Measurements from ENCODE around the gene NEDD9. TPM values are rescaled to one million over a fixed set of nuclear protein-coding genes. Genes with fewer than 3 reads are reported as not detected.

The NEDD9 gene
- total and polyA plus RNA-seq, 4 donors: 7.5 to 16.8 (median 11.7) TPM

DNA sequence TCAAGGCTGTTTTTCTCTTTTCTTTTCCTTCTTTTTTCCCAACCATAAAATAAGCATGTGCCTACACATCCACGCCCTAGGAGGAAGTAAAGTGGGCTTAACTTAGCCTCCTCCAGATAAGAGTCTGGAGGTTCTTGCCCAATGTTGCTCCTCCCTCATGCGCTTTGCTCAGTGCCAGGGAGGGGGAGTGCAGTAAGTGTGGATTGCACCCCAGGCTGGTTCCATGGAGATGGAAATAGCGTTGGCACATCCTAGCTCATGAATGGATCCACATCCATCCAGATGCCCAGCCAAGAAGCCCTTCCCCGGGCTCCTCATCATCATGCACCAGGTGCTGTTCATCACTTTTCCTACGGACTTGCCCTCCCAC lies 58.2 kb downstream of the NEDD9 start:
- no peak overlapping the region for H3K27ac ChIP-seq (ENCODE audit: low read depth in 1 of 2, low read length in 2 of 2)
- H3K27me3 ChIP-seq (ENCODE audit: control insufficient read depth in 4 of 4, insufficient read depth in 4 of 4, low read length in 3 of 4): no peaks in the 10 kb centered on the region
- H3K9me3 ChIP-seq (ENCODE audit: control insufficient read depth in 4 of 4, low read length in 3 of 4): peaks cover 0 to 6% (median 0%) of the 10 kb centered on the region in 4 donors
- peaks cover 0 to 6% (median 0%) of the 10 kb centered on the region in 4 donors for H3K4me1 ChIP-seq (ENCODE audit: control insufficient read depth in 4 of 4, insufficient read depth in 4 of 4, low read length in 3 of 4)
- TF ChIP-seq, protein P1, sequence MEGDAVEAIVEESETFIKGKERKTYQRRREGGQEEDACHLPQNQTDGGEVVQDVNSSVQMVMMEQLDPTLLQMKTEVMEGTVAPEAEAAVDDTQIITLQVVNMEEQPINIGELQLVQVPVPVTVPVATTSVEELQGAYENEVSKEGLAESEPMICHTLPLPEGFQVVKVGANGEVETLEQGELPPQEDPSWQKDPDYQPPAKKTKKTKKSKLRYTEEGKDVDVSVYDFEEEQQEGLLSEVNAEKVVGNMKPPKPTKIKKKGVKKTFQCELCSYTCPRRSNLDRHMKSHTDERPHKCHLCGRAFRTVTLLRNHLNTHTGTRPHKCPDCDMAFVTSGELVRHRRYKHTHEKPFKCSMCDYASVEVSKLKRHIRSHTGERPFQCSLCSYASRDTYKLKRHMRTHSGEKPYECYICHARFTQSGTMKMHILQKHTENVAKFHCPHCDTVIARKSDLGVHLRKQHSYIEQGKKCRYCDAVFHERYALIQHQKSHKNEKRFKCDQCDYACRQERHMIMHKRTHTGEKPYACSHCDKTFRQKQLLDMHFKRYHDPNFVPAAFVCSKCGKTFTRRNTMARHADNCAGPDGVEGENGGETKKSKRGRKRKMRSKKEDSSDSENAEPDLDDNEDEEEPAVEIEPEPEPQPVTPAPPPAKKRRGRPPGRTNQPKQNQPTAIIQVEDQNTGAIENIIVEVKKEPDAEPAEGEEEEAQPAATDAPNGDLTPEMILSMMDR (IDR thresholded peaks at IDR 0.05; ENCODE audit: low read depth, low read length, missing input control): no peak
- TF ChIP-seq GABPA (IDR thresholded peaks at IDR 0.05 in 1 of 2, conservative IDR thresholded peaks at IDR 0.05 in 1 of 2) (no peak), HNF4G (IDR thresholded peaks at IDR 0.05) (no peak), HNF4A (conservative IDR thresholded peaks at IDR 0.05) (no peak), TAF1 (conservative IDR thresholded peaks at IDR 0.05) (no peak), RAD21 (IDR thresholded peaks at IDR 0.05) (no peak), JUND (IDR thresholded peaks at IDR 0.05) (no peak), FOXA2 (IDR thresholded peaks at IDR 0.05) (no peak), RXRA (IDR thresholded peaks at IDR 0.05) (no peak), YY1 (IDR thresholded peaks at IDR 0.05) (no peak)
- TF ChIP-seq, protein P2, sequence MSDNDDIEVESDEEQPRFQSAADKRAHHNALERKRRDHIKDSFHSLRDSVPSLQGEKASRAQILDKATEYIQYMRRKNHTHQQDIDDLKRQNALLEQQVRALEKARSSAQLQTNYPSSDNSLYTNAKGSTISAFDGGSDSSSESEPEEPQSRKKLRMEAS (IDR thresholded peaks at IDR 0.05): no peak
- 96% methylated on average over 5 of the region's 5 CpGs for WGBS
- H3K4me3 ChIP-seq (ENCODE audit: low read depth in 1 of 3, low read length in 3 of 3): no peak overlapping the region
- no peak for DNase-seq (ENCODE audit: low spot score)
- H3K9ac ChIP-seq (ENCODE audit: low read depth in 1 of 2, low read length in 2 of 2): no peak overlapping the region
- no peaks in the 10 kb centered on the region for H3K36me3 ChIP-seq (ENCODE audit: control insufficient read depth in 4 of 4, insufficient read depth in 3 of 4, low read depth in 1 of 4, low read length in 3 of 4)

DNA sequence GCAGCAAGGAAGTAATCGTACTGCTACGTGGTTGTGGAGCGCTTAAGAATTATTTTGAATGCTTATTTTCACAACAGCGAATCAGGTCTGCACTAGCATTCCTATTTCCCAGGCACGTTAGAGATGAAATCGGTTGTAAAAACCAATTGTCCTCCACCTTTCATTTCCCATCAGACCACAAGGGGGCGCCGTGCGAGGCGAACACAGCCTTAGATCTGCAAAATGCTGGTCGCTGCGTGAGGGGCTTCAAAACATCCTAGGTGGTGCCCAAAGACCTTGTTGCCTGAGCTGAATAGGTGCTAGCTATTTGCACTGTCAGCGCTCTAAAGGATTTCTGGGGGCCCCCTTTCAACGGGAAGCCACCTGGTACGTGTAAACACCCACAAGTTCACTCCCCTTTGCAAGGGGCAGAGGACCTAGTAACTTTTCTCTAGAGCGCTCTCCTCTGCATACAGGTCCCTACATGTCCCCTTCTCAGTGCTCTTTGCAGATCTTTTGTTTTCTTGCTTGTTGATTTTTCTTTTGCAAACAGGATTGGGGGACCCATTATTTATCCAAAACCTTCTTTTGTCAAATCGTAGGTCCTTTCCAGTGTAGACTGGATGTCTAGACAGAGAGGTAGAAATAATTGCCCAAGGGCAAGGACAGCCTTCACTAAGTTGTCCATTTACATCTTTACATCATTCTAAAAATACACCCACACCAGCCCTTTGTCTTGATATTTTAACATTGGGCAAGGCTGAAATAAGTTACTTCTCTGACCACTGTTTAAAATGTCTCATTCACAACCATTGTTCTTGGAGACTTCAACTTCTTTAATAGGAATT lies 59.8 kb downstream of the NEDD9 start:
- TF ChIP-seq NR2F2 (IDR thresholded peaks at IDR 0.05) (no peak), HNF4A (conservative IDR thresholded peaks at IDR 0.05) (no peak), FOXA2 (IDR thresholded peaks at IDR 0.05) (no peak), EGR1 (IDR thresholded peaks at IDR 0.05; ENCODE audit: low read depth in 2 of 2) (no peak), JUND (IDR thresholded peaks at IDR 0.05) (no peak), RAD21 (IDR thresholded peaks at IDR 0.05) (peak; percentile 92 to 93), TAF1 (conservative IDR thresholded peaks at IDR 0.05) (no peak), GABPA (IDR thresholded peaks at IDR 0.05 in 1 of 2, conservative IDR thresholded peaks at IDR 0.05 in 1 of 2) (no peak), HNF4G (IDR thresholded peaks at IDR 0.05) (no peak), FOXA1 (IDR thresholded peaks at IDR 0.05) (no peak), RXRA (IDR thresholded peaks at IDR 0.05) (peak in 1 of 2 donors; percentile 13)
- TF ChIP-seq, protein P2 (IDR thresholded peaks at IDR 0.05): no peak
- TF ChIP-seq, protein P1 (IDR thresholded peaks at IDR 0.05; ENCODE audit: low read depth, low read length, missing input control): peak; percentile 87
- TF ChIP-seq, protein P3, sequence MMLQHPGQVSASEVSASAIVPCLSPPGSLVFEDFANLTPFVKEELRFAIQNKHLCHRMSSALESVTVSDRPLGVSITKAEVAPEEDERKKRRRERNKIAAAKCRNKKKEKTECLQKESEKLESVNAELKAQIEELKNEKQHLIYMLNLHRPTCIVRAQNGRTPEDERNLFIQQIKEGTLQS (IDR thresholded peaks at IDR 0.05): no peak
- TF ChIP-seq, protein P4, sequence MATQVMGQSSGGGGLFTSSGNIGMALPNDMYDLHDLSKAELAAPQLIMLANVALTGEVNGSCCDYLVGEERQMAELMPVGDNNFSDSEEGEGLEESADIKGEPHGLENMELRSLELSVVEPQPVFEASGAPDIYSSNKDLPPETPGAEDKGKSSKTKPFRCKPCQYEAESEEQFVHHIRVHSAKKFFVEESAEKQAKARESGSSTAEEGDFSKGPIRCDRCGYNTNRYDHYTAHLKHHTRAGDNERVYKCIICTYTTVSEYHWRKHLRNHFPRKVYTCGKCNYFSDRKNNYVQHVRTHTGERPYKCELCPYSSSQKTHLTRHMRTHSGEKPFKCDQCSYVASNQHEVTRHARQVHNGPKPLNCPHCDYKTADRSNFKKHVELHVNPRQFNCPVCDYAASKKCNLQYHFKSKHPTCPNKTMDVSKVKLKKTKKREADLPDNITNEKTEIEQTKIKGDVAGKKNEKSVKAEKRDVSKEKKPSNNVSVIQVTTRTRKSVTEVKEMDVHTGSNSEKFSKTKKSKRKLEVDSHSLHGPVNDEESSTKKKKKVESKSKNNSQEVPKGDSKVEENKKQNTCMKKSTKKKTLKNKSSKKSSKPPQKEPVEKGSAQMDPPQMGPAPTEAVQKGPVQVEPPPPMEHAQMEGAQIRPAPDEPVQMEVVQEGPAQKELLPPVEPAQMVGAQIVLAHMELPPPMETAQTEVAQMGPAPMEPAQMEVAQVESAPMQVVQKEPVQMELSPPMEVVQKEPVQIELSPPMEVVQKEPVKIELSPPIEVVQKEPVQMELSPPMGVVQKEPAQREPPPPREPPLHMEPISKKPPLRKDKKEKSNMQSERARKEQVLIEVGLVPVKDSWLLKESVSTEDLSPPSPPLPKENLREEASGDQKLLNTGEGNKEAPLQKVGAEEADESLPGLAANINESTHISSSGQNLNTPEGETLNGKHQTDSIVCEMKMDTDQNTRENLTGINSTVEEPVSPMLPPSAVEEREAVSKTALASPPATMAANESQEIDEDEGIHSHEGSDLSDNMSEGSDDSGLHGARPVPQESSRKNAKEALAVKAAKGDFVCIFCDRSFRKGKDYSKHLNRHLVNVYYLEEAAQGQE (IDR thresholded peaks at IDR 0.05): no peak
- peak; percentile 78 for DNase-seq (ENCODE audit: low spot score)
- Histone ChIP-seq H3K9ac (ENCODE audit: low read depth in 1 of 2, low read length in 2 of 2) (no peak overlapping the region), H3K27ac (ENCODE audit: low read depth in 1 of 2, low read length in 2 of 2) (no peak overlapping the region), H3K36me3 (ENCODE audit: control insufficient read depth in 4 of 4, insufficient read depth in 3 of 4, low read depth in 1 of 4, low read length in 3 of 4) (no peaks in the 10 kb centered on the region), H3K4me1 (ENCODE audit: control insufficient read depth in 4 of 4, insufficient read depth in 4 of 4, low read length in 3 of 4) (peaks cover 0 to 6% (median 0%) of the 10 kb centered on the region in 4 donors), H3K27me3 (ENCODE audit: control insufficient read depth in 4 of 4, insufficient read depth in 4 of 4, low read length in 3 of 4) (no peaks in the 10 kb centered on the region), H3K4me3 (ENCODE audit: low read depth in 1 of 3, low read length in 3 of 3) (peak overlapping the region in 2 of 3 donors; percentile 32 to 39), H3K9me3 (ENCODE audit: control insufficient read depth in 4 of 4, low read length in 3 of 4) (no peaks in the 10 kb centered on the region)
- WGBS: 22% methylated on average over 17 of the region's 17 CpGs

Measured in liver (tissue), 9 donors.